Measurements from ENCODE around the gene SH3BP4.

SH3BP4 gene

GRCh38 chr2:234955971-234956509 lies 4.2 kb downstream of the SH3BP4 start:
- H3K4me1 ChIP-seq = peaks cover 19% of the 10 kb centered on the region
- no peaks in the 10 kb centered on the region for H3K36me3 ChIP-seq
- H3K9me3 ChIP-seq = no peaks in the 10 kb centered on the region; the same call in 1 of the 2 replicates
- TF ChIP-seq, protein P1, sequence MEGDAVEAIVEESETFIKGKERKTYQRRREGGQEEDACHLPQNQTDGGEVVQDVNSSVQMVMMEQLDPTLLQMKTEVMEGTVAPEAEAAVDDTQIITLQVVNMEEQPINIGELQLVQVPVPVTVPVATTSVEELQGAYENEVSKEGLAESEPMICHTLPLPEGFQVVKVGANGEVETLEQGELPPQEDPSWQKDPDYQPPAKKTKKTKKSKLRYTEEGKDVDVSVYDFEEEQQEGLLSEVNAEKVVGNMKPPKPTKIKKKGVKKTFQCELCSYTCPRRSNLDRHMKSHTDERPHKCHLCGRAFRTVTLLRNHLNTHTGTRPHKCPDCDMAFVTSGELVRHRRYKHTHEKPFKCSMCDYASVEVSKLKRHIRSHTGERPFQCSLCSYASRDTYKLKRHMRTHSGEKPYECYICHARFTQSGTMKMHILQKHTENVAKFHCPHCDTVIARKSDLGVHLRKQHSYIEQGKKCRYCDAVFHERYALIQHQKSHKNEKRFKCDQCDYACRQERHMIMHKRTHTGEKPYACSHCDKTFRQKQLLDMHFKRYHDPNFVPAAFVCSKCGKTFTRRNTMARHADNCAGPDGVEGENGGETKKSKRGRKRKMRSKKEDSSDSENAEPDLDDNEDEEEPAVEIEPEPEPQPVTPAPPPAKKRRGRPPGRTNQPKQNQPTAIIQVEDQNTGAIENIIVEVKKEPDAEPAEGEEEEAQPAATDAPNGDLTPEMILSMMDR (IDR thresholded peaks at IDR 0.05; ENCODE audit: low read depth, low read length) = no peak
- no peaks in the 10 kb centered on the region for H3K27me3 ChIP-seq
- no peak overlapping the region for H3K4me3 ChIP-seq (ENCODE audit: low read depth, low read length)
- DNase-seq = no peak

GRCh38 chr2:234957834-234958135 lies 6.0 kb downstream of the SH3BP4 start:
- H3K27me3 ChIP-seq = no peaks in the 10 kb centered on the region
- DNase-seq = no peak
- TF ChIP-seq, protein P1 (IDR thresholded peaks at IDR 0.05; ENCODE audit: low read depth, low read length) = no peak
- H3K9me3 ChIP-seq = no peaks in the 10 kb centered on the region; the same call in 1 of the 2 replicates
- no peaks in the 10 kb centered on the region for H3K36me3 ChIP-seq
- H3K4me1 ChIP-seq = peaks cover 19% of the 10 kb centered on the region
- H3K4me3 ChIP-seq (ENCODE audit: low read depth, low read length) = no peak overlapping the region

GRCh38 chr2:234958311-234958710 lies 6.5 kb downstream of the SH3BP4 start:
- no peaks in the 10 kb centered on the region for H3K27me3 ChIP-seq
- no peaks in the 10 kb centered on the region for H3K36me3 ChIP-seq
- no peak for DNase-seq
- no peak overlapping the region for H3K4me3 ChIP-seq (ENCODE audit: low read depth, low read length)
- no peaks in the 10 kb centered on the region; the same call in 1 of the 2 replicates for H3K9me3 ChIP-seq
- TF ChIP-seq, protein P1 (IDR thresholded peaks at IDR 0.05; ENCODE audit: low read depth, low read length) = no peak
- peaks cover 17% of the 10 kb centered on the region for H3K4me1 ChIP-seq

- TF ChIP-seq, protein P1 (IDR thresholded peaks at IDR 0.05; ENCODE audit: low read depth, low read length) = no peak
- no peak for DNase-seq
- Histone ChIP-seq H3K36me3 (no peaks in the 10 kb centered on the region), H3K9me3 (no peaks in the 10 kb centered on the region; the same call in 1 of the 2 replicates), H3K27me3 (no peaks in the 10 kb centered on the region), H3K4me1 (peaks cover 12% of the 10 kb centered on the region), H3K4me3 (ENCODE audit: low read depth, low read length) (no peak overlapping the region)
Measured at GRCh38 chr2:234958746-234959395, 7.1 kb downstream of the SH3BP4 start.

DNA sequence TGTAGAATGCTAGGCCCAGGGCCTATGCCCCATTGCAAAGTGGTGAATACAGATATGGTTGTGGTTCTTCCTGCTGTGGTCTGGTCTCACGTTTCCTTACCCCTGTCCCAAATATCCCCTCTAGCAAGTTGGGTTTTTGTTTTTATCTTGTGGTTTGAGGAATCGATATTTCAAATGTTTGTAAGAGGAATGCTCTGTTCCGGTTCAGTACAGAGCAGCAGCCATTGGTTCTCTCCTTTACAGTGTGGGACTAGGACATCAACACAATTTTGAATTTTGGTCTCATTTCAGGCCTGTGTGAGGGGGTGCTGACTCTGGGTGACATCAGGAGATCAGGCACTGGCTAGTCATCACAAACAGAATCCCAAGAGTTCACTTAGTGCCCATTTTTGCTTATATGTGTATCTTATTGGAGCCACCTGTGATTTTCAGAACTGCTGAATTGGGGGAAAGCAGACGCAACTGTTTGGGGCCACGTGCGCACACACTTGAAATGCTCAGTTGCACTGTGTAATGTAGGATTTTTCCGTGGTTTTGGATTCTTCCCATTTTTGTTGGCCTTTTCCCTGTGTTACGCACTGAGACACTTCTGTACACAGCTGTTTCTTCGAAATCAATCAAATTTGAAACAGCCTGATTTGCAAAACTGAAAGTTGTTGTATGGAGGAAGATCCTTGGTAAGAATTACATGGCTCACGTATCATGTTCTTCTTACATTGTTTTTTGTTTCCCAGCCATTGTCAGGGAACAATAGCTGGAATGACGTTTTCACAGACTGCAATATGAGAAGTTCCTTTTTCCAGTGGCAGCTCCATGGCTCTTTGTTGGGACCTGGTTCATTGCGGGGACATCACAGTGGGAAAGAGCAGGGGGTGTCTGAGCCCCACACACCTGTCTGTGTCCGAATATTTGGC lies 8.6 kb downstream of the SH3BP4 start:
- TF ChIP-seq, protein P1 (IDR thresholded peaks at IDR 0.05; ENCODE audit: low read depth, low read length) = no peak
- Histone ChIP-seq H3K4me3 (ENCODE audit: low read depth, low read length) (no peak overlapping the region), H3K9me3 (no peaks in the 10 kb centered on the region; the same call in 1 of the 2 replicates), H3K36me3 (no peaks in the 10 kb centered on the region), H3K4me1 (peaks cover 4% of the 10 kb centered on the region), H3K27me3 (no peaks in the 10 kb centered on the region)
- DNase-seq = no peak
